ENCODE data around the gene MAL. TPM values are rescaled to one million over a fixed set of nuclear protein-coding genes. Genes with fewer than 3 reads are reported as not detected.
"Not testable (repeated sequence)": the region's sequence is repeated elsewhere in the genome, so short reads cannot be mapped to it uniquely, and the experiment has no call there.

MAL gene
- total RNA-seq, 1 experiment from 2014 or later = 0.29 TPM

DNA sequence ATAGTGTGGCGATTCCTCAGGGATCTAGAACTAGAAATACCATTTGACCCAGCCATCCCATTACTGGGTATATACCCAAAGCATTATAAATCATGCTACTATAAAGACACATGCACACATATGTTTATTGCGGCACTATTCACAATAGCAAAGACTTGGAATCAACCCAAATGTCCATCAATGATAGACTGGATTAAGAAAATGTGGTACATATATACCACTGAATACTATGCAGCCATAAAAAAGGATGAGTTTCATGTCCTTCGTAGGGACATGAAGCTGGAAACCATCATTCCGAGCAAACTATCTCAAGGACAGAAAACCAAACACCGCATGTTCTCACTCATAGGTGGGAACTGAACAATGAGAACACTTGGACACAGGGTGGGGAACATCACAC, 72.8 kb downstream of the MAL start:
- not testable (repeated sequence) for DNase-seq (ENCODE audit: low read depth)

DNA sequence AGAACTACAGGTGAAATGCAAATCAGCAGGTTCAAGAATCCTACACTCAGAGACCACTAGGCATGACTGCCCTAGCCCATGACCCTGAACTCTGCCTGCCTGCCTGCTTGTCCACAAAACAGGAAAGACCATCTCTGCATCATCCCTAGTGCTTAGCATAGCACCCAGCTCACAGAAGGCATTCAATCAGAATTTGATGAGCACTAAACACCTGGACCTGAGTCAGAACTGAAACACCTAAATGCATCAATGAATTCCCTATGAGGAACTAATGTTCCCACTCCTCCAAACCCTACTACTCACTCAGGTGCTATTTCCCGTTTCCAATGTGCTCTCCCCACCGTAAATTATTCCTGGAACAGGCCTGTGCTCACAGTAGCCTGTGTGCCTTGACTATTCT, 74.4 kb downstream of the MAL start:
- DNase-seq (ENCODE audit: low read depth) = no peak

Other genes with a start within 250 kb of the MAL start
- not detected in 2 replicates for gene TEKT4, start 154.3 kb upstream of the MAL start, total RNA-seq (2014; rRNA removed; shearing (Covaris generic))
- gene MRPS5, start 96.1 kb downstream of the MAL start, total RNA-seq (2014; rRNA removed; shearing (Covaris generic)) = 65.4 and 92.5 TPM in 2 replicates
- 3.1 and 6.7 TPM in 2 replicates for gene ZNF514, start 134.1 kb downstream of the MAL start, total RNA-seq (2014; rRNA removed; shearing (Covaris generic))
- gene ZNF2, start 140.1 kb downstream of the MAL start, total RNA-seq (2014; rRNA removed; shearing (Covaris generic)) = 3.4 and 4.3 TPM in 2 replicates
- 1.7 and 5.3 TPM in 2 replicates for gene ZNF892, start 181.8 kb downstream of the MAL start, total RNA-seq (2014; rRNA removed; shearing (Covaris generic))
- gene PROM2, start 248.7 kb downstream of the MAL start, total RNA-seq (2014; rRNA removed; shearing (Covaris generic)) = 0.17 TPM in 1 of 2 replicates, not detected in the other